ENCODE data around the gene RFX5.

DNA sequence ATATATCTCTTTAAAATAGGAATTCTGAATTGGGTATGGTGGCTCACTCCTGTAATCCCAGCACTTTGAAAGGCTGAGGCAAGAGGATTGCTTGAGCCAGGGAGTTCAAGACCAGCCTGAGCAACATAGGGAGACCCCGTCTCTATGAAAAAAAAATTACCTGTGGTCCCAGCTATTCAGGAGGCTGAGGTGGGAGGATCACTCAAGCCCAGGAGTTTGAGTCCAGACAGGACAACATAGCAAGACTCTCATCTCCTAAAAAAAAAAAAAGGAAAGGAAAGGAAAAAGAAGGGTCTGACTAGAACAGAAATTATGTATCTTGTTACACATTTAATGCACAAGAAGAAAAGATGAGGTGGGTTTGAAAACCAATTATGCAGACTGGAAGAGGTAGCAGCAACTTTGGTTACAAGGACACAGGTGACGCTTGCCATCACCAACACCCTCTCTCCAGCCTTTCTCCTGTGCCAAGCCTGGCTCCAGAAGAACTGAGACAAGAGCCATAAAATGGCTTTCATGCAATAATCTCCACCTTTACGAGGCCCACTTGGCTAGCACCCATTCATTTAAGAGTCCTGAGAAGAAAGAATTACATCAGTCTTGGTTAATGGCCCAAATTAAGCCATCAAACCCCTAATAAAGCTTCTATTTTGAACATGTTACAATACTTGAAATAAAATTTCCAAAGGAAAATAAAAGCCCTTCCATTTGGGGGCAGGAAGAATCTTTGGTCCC lies 30.3 kb upstream of the RFX5 start:
- TF ChIP-seq POLR2AphosphoS5 (IDR thresholded peaks at IDR 0.05; ENCODE audit: low read depth) (no peak), GABPA (IDR thresholded peaks at IDR 0.05; ENCODE audit: low read depth) (no peak)
- TF ChIP-seq, protein P1, sequence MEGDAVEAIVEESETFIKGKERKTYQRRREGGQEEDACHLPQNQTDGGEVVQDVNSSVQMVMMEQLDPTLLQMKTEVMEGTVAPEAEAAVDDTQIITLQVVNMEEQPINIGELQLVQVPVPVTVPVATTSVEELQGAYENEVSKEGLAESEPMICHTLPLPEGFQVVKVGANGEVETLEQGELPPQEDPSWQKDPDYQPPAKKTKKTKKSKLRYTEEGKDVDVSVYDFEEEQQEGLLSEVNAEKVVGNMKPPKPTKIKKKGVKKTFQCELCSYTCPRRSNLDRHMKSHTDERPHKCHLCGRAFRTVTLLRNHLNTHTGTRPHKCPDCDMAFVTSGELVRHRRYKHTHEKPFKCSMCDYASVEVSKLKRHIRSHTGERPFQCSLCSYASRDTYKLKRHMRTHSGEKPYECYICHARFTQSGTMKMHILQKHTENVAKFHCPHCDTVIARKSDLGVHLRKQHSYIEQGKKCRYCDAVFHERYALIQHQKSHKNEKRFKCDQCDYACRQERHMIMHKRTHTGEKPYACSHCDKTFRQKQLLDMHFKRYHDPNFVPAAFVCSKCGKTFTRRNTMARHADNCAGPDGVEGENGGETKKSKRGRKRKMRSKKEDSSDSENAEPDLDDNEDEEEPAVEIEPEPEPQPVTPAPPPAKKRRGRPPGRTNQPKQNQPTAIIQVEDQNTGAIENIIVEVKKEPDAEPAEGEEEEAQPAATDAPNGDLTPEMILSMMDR (IDR thresholded peaks at IDR 0.05; ENCODE audit: insufficient read depth, low read length): no peak
- TF ChIP-seq, protein P2, sequence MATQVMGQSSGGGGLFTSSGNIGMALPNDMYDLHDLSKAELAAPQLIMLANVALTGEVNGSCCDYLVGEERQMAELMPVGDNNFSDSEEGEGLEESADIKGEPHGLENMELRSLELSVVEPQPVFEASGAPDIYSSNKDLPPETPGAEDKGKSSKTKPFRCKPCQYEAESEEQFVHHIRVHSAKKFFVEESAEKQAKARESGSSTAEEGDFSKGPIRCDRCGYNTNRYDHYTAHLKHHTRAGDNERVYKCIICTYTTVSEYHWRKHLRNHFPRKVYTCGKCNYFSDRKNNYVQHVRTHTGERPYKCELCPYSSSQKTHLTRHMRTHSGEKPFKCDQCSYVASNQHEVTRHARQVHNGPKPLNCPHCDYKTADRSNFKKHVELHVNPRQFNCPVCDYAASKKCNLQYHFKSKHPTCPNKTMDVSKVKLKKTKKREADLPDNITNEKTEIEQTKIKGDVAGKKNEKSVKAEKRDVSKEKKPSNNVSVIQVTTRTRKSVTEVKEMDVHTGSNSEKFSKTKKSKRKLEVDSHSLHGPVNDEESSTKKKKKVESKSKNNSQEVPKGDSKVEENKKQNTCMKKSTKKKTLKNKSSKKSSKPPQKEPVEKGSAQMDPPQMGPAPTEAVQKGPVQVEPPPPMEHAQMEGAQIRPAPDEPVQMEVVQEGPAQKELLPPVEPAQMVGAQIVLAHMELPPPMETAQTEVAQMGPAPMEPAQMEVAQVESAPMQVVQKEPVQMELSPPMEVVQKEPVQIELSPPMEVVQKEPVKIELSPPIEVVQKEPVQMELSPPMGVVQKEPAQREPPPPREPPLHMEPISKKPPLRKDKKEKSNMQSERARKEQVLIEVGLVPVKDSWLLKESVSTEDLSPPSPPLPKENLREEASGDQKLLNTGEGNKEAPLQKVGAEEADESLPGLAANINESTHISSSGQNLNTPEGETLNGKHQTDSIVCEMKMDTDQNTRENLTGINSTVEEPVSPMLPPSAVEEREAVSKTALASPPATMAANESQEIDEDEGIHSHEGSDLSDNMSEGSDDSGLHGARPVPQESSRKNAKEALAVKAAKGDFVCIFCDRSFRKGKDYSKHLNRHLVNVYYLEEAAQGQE (IDR thresholded peaks at IDR 0.05; ENCODE audit: insufficient replicate concordance, low read depth): no peak
